HUES64 (cell line): ENCODE results near the gene DDX1.
"Not testable (repeated sequence)": the region's sequence is repeated elsewhere in the genome, so short reads cannot be mapped to it uniquely, and the experiment has no call there.

Experiments used
- H3K27ac ChIP-seq: 2 replicates; pipeline ENCODE4 v1.7.0; 2013; ENCODE audit warnings: low read depth, low read length, inconsistent platforms
- H3K27me3 ChIP-seq: 2 replicates; pipeline ENCODE4 v1.6.1; 2013; ENCODE audit warnings: mild to moderate bottlenecking, low read length; ENCODE audit not compliant: insufficient read depth
- H3K36me3 ChIP-seq: 2 replicates; pipeline ENCODE4 v1.6.1; 2013; ENCODE audit warnings: mild to moderate bottlenecking, low read length; ENCODE audit not compliant: insufficient read depth
- H3K4me1 ChIP-seq: 2 replicates; pipeline ENCODE4 v1.6.1; 2013; ENCODE audit warnings: mild to moderate bottlenecking, low read length, moderate library complexity; ENCODE audit not compliant: insufficient read depth
- H3K4me3 ChIP-seq: 2 replicates; pipeline ENCODE4 v1.5.1; 2013; ENCODE audit warnings: mild to moderate bottlenecking, low read length, moderate library complexity
- H3K9ac ChIP-seq: 2 replicates; pipeline ENCODE4 v1.6.1; 2013; ENCODE audit warnings: mild to moderate bottlenecking, low read depth, low read length
- H3K9me3 ChIP-seq: 2 replicates; pipeline ENCODE4 v1.6.1; 2013; ENCODE audit warnings: low read depth, low read length; ENCODE audit not compliant: insufficient read depth
- WGBS: fragments of 150-250, 120-280 bp; methylation state at CpG from one replicate; pipeline ENCODE4 v1.1.7; 2013; ENCODE audit warnings: missing lambda C conversion rate; 5-methylcytosine and 5-hydroxymethylcytosine counted together

DDX1 gene

DNA sequence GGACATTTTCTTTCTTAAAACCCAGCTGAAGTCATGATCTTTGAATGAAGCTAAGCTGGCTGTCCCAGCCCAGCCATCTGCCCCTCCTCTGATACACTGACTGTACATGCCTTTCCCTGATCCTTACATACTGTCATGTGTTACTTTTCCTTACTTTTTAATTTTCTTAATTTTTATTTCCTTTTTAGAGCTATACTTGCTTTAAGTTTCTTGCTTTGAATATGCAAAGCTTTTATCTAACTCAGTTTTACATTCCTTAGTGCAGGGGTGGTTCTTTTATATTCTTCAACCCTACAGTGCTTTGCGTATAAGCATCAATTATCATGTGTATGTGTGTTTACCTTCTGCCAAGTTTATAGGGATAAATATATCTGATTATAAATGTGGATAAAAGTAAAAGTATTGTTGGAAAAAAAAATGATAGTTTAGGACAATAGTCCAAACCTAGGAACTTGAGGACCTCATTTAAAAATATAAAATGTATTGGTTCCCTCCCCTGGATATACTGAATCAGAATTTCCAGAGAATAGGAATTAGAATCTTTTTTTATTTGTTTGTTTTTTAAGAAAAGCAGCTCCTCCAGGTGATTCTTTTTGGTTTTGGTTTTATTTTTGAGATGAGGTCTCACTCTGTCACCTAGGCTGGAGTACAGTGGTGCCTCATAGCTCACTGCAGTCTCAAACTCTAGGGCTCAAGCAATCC lies 17.8 kb downstream of the DDX1 start:
- peaks cover 4% of the 10 kb centered on the region; the same call in 1 of the 2 replicates for H3K9me3 ChIP-seq
- 88% methylated on average over 1 of the region's 1 CpG for WGBS
- H3K36me3 ChIP-seq, result peaks cover 79% of the 10 kb centered on the region

DNA sequence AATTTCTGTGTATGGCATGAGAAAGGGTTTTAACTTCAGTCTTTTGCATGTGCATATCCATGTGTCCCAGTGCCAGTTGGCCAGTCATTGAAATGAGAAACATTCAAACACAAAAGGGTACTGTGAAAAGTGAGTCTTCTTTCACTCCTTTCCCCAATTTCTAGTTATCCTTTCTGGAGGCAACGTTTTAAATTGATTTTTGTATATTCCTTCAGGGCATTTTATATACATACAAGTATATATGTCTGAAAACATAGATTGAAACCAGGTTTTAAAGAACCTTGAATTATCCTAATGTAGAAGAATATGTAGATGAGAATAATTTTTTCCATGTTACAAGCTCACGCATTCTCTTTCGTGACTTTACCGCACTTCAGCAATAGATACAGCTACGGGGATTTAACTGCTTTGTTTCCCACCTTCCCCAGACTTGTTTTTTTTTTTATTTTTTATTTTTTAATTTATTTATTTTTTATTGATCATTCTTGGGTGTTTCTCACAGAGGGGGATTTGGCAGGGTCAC lies 18.8 kb downstream of the DDX1 start:
- peaks cover 79% of the 10 kb centered on the region for H3K36me3 ChIP-seq
- H3K9me3 ChIP-seq, result peaks cover 4% of the 10 kb centered on the region; the same call in 1 of the 2 replicates
- H3K4me3 ChIP-seq, result no peak overlapping the region
- H3K27ac ChIP-seq, result no peak overlapping the region
- no peak overlapping the region for H3K9ac ChIP-seq
- 100% methylated on average over 4 of the region's 5 CpGs for WGBS
- H3K27me3 ChIP-seq, result no peaks in the 10 kb centered on the region
- H3K4me1 ChIP-seq, result no peaks in the 10 kb centered on the region

More for the DNA sequence above, 17.8 kb downstream of the DDX1 start:
- Histone ChIP-seq H3K4me1 (no peaks in the 10 kb centered on the region), H3K27me3 (no peaks in the 10 kb centered on the region), H3K9ac (no peak overlapping the region), H3K4me3 (no peak overlapping the region), H3K27ac (no peak overlapping the region)

DNA sequence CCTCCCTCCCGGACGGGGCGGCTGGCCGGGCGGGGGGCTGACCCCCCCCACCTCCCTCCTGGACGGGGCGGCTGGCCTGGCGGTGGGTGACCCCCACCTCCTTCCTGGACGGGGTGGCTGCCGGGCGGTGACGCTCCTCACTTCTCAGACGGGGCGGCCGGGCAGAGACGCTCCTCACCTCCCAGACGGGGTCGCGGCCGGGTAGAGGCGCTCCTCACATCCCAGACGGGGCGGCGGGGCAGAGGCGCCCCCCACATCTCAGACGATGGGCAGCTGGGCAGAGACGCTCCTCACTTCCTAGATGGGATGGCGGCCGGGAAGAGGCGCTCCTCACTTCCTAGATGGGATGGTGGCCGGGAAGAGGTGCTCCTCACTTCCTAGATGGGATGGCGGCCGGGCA lies 20.4 kb downstream of the DDX1 start:
- H3K27me3 ChIP-seq, H3K4me1 ChIP-seq, H3K27ac ChIP-seq, H3K9ac ChIP-seq, H3K4me3 ChIP-seq, H3K9me3 ChIP-seq: not testable (repeated sequence)
- 96% methylated on average over 21 of the region's 33 CpGs for WGBS
- peaks cover 77% of the 10 kb centered on the region for H3K36me3 ChIP-seq

DNA sequence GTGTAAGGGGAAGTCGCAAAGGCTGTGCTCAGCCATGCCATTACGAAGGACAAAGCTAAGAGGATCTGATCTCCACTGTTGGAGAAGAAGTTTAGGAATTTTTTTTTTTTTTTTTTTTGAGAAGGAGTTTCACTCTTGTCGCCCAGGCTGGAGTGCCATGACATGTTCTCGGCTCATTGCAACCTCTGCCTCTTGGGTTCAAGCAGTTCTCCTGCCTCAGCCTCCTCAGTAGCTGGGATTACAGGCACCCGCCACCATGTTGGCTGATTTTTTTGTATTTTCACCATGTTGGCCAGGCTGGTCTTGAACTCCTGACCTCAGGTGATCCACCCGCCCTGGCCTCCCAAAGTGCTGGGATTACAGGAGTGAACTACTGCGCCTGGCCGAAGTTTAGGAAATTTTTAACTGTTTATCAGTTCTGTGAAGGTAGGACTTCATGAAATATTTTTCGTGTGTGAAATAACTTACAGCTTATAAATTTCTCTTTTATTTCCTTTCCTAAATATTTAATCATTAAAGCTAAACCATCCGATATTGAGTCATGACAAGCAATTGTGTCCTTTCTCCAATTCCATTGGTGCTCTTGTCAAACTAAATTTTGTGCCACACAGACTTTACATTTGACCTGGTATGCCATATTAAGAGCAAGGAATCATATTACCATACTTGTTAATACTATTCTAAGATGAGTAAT lies 22.2 kb downstream of the DDX1 start:
- peaks cover 4% of the 10 kb centered on the region; the same call in 1 of the 2 replicates for H3K9me3 ChIP-seq
- 96% methylated on average over 10 of the region's 10 CpGs for WGBS
- peaks cover 77% of the 10 kb centered on the region for H3K36me3 ChIP-seq
- H3K4me1 ChIP-seq, result no peaks in the 10 kb centered on the region
- H3K27me3 ChIP-seq, result no peaks in the 10 kb centered on the region
- no peak overlapping the region for H3K27ac ChIP-seq
- no peak overlapping the region for H3K9ac ChIP-seq
- H3K4me3 ChIP-seq, result no peak overlapping the region

DNA sequence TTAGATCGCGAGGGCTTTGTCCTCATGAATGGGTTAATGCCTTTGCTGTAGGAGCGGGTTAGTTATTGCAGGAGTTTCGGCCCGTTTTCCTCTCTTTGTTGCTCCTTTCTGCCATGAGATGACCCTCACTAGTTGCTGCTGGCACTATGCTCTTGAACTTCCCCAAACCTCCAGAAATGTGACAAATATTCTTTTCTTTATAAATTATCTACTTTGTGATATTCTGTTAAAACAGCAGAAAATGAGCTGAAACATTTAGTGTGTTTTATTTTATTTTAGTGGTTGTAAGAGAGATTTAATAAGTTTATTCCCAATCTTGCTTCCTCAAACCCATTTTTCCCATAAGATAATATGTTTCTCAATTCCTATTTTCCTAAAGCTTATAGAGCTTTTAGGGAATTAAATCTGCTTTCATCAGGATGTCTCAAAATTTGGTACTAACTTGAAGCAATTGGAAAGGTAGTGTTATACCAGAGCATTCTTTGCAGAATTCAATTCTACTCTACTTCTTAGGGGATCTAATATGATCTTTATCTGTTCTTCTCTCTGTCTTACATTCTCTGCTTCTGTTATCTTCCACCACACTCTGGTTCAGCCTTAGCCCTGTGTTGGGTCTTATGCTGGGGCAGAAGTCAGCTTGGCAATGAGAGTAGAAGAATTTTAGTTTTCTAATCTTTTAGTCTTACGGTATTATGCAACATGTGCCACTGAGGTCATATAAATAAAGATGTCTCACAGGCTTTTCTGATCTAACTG lies 23.1 kb downstream of the DDX1 start:
- peaks cover 77% of the 10 kb centered on the region for H3K36me3 ChIP-seq
- H3K9me3 ChIP-seq, result peaks cover 4% of the 10 kb centered on the region; the same call in 1 of the 2 replicates
- no peaks in the 10 kb centered on the region for H3K27me3 ChIP-seq
- H3K4me1 ChIP-seq, result no peaks in the 10 kb centered on the region
- no peak overlapping the region for H3K27ac ChIP-seq
- WGBS, result 96% methylated on average over 6 of the region's 6 CpGs
- H3K4me3 ChIP-seq, result no peak overlapping the region
- H3K9ac ChIP-seq, result no peak overlapping the region

DNA sequence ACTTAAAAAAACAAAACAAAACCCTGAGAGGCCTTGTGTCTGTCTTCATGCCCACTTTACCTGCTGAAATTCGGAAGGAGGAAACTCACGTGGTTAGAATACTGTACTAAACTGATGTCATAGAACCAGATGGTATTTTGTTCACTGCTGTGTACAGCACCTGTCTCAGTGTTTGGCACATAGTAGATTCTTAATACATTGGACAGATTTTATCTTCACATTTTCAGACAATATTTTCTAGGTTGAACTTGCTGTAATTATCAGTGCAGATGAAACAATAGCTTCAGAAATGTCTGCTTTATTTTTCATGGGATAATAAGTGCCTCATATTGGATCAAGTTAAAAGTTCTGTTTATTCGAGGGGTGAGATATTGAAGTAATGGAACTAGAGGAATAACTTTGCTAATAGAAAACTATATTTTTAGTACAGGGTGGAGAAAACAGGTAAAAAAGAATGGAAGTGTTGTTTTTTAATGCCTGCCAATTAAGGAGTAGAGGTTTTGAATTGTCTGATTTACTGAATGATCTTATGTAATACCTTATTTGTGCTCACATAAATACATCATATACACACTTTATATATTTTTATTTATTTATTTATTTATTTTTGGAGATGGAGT lies 23.7 kb downstream of the DDX1 start:
- H3K27me3 ChIP-seq, result no peaks in the 10 kb centered on the region
- no peak overlapping the region for H3K9ac ChIP-seq
- no peaks in the 10 kb centered on the region for H3K4me1 ChIP-seq
- H3K4me3 ChIP-seq, result no peak overlapping the region
- no peak overlapping the region for H3K27ac ChIP-seq
- H3K9me3 ChIP-seq, result peaks cover 2% of the 10 kb centered on the region; the same call in 1 of the 2 replicates
- 81% methylated on average over 3 of the region's 3 CpGs for WGBS
- H3K36me3 ChIP-seq, result peaks cover 77% of the 10 kb centered on the region

DNA sequence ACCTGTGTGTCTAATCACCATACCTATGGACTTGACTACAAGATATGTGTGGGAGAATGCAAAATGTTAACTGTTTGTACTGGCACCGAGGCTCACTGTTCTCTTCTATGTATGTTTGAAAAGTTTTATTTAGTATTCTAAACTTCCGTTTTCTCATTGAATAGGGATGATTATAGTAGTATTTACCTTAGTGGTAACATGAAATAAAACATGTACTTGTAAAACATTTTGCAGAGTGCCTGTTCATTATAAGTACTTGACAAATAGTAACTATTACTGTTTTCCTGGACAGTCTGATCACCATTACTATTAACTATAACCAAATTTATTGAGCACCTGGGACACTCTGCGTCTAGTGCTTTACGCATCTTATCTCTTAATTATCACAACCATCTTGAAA lies 24.8 kb downstream of the DDX1 start:
- no peaks in the 10 kb centered on the region for H3K9me3 ChIP-seq
- H3K36me3 ChIP-seq, result peaks cover 85% of the 10 kb centered on the region
- 89% methylated on average over 3 of the region's 4 CpGs for WGBS
- no peak overlapping the region for H3K27ac ChIP-seq
- H3K27me3 ChIP-seq, result no peaks in the 10 kb centered on the region
- no peak overlapping the region for H3K4me3 ChIP-seq
- no peak overlapping the region for H3K9ac ChIP-seq
- no peaks in the 10 kb centered on the region for H3K4me1 ChIP-seq

DNA sequence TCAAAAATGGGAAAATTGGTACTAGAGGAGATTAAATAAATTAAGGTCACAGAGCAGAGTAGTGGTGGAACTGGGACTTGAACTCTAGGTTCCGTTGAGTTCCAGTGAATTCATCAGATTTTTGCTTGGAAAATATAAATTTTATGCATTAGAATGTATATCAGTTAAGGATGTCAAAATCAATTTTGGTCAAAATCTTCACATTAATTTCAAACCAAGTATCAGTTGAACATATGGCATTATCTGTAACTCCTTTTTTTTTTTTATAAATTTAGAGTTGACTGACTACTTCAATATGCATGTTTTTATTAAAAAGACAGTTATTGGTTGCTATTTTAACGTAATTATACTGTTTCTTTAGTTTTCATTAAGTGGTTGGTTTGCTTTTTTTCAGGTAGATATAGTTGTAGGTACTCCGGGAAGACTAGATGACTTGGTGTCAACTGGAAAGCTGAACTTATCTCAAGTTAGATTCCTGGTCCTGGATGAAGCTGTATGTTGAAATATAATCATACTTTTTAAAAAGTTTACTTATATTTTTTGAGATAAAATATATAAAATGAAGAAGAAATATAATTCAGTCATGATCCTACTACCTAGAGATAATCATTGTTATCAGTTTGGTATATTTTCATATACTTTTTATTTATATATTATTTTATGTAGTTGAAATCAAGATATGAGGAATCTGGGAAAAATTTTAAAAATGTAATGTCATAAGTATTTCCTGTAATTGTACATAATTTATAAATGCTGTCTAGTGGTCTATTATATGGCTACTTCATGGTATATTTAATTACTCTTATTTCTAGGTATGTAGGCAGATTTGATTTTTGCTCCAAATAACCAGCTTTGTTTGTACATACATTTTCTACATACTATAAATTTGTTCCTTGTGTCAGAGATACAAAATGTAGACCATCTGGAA lies 25.4 kb downstream of the DDX1 start:
- no peak overlapping the region for H3K4me3 ChIP-seq
- H3K4me1 ChIP-seq, result no peaks in the 10 kb centered on the region
- no peaks in the 10 kb centered on the region for H3K9me3 ChIP-seq
- no peak overlapping the region for H3K9ac ChIP-seq
- WGBS, result 97% methylated on average over 3 of the region's 3 CpGs
- peaks cover 92% of the 10 kb centered on the region for H3K36me3 ChIP-seq
- H3K27ac ChIP-seq, result no peak overlapping the region
- H3K27me3 ChIP-seq, result no peaks in the 10 kb centered on the region

DNA sequence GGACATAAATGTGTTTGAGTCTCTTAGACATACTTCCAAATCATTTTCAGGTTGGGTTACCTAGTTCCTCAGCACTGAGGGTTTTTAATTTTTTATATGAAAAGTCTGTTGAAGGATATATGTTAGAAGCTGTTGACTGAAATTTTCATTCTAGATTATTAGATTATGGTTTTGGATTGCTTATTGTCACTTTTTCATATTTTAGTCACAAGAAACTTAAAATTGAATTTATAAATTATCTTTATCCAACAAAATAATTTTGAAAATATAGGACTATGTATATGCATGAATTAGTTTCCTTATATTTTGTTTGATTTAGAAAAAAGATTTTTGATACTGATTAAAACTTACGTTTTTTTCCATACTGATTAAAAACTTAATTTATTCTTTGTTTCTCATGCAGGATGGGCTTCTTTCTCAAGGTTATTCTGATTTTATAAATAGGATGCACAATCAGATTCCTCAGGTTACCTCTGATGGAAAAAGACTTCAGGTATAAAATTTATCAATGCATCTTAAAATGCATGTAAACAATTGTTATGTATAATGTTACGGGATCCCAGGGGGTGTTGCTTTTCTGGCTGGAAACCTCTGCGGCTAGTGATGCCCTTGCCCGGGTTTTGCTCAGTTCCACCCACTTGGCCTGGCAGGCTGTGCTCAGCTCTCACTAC lies 26.2 kb downstream of the DDX1 start:
- Histone ChIP-seq H3K9me3 (no peaks in the 10 kb centered on the region), H3K36me3 (peaks cover 99% of the 10 kb centered on the region), H3K27me3 (no peaks in the 10 kb centered on the region), H3K4me3 (no peak overlapping the region), H3K9ac (no peak overlapping the region), H3K27ac (no peak overlapping the region), H3K4me1 (no peaks in the 10 kb centered on the region)
- 93% methylated on average over 4 of the region's 4 CpGs for WGBS

DNA sequence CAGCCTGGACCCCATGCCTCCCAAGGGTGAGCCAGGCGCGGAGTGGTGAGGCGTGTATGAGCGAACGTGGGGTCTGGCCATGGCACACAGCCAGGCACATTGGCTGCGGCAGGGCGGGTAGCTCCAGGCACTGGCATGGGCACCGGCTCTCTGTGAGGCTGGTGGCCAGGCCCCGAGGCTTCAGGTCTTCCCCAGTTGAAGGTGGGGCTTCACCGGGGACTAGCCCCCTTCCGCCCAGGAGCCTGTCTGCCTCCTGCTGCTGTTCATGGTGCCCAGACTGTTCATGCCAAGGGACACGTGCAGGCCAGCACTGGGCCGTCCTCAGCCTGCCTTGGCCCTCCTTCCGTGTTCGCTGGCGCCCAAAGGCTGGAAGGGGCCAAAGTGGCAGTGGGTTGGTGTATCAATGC lies 26.8 kb downstream of the DDX1 start:
- Histone ChIP-seq H3K9me3 (no peaks in the 10 kb centered on the region), H3K27ac (no peak overlapping the region), H3K36me3 (peaks cover 99% of the 10 kb centered on the region), H3K4me3 (no peak overlapping the region), H3K4me1 (no peaks in the 10 kb centered on the region), H3K9ac (no peak overlapping the region), H3K27me3 (no peaks in the 10 kb centered on the region)
- WGBS, result 96% methylated on average over 16 of the region's 16 CpGs
